ENCODE data around the gene TRIM6.

- TF ChIP-seq POLR2AphosphoS5 (IDR thresholded peaks at IDR 0.05; ENCODE audit: low read depth, low read length) (no peak), TAF1 (IDR thresholded peaks at IDR 0.05; ENCODE audit: low read depth, low read length) (no peak), POU2F2 (IDR thresholded peaks at IDR 0.05; ENCODE audit: low read depth, low read length) (no peak), POLR2A (IDR thresholded peaks at IDR 0.05; ENCODE audit: low read depth, low read length) (no peak), SPI1 (IDR thresholded peaks at IDR 0.05; ENCODE audit: low read depth, low read length) (no peak)
Measured at GRCh38 chr11:5564259-5565019, 32.0 kb upstream of the TRIM6 start.
